Esophagus squamous epithelium (tissue), 5 donors: ENCODE results near the gene HIVEP1. TPM values are rescaled to one million over a fixed set of nuclear protein-coding genes. Genes with fewer than 3 reads are reported as not detected.

ENCODE experiments used
- DNase-seq: peaks from one replicate; lab custom pipeline; 2025; lab: John Stamatoyannopoulos, UW
- H3K27ac ChIP-seq, 4 donors: fragments of 200-600 bp; sonication (generic); one replicate each; pipeline ENCODE4 v1.5.1; 2016 to 2019; ENCODE audit warnings: mild to moderate bottlenecking in 1 of 4
- H3K27me3 ChIP-seq, 4 donors: fragments of 200-600 bp; sonication (generic); 1 replicate in 3 of 4; 2 replicates in 1 of 4; pipeline versions ENCODE4 v1.5.1 to v1.6.0; 2017 to 2021; ENCODE audit warnings: antibody characterized with exemption in 1 of 4
- H3K36me3 ChIP-seq, 3 donors: fragments of 200-600 bp; sonication (generic); one replicate each; pipeline ENCODE4 v1.5.1; 2016 to 2019
- H3K4me1 ChIP-seq, 3 donors: fragments of 200-600 bp; sonication (generic); one replicate each; pipeline ENCODE4 v1.5.1; 2017 to 2019
- H3K4me3 ChIP-seq, 4 donors: fragments of 200-600 bp; sonication (generic); 1 replicate in 3 of 4; 2 replicates in 1 of 4; pipeline ENCODE4 v1.5.1; 2016 to 2019; ENCODE audit warnings: mild to moderate bottlenecking in 2 of 4, moderate library complexity in 1 of 4
- H3K9me3 ChIP-seq, 3 donors: fragments of 200-600 bp; sonication (generic); one replicate each; pipeline ENCODE4 v1.5.1; 2016 to 2019
- POLR2A ChIP-seq, 4 donors: fragments of 450-650 bp; IDR thresholded peaks; one replicate each; pipeline ENCODE4 v1.6.1; 2017; ENCODE audit warnings: antibody characterized with exemption in 4 of 4, mild to moderate bottlenecking in 4 of 4, moderate library complexity in 3 of 4
- whole genome bisulfite sequencing, 2 donors: methylation state at CpG; one replicate each; pipeline ENCODE4 v1.1.5; 2018; 5-methylcytosine and 5-hydroxymethylcytosine counted together
- intact Hi-C: fragments of 100-400 bp; cut with DNase I; formaldehyde crosslinking; loops from one replicate; pipeline ENCODE4 v1.15.0; 2022
- total RNA-seq, 4 donors: library from RNA; depleted of rRNA; stranded (reverse); fragments of >200 nt; gene quantifications; one replicate each; pipeline ENCODE4 v1.1.0, GENCODE V29; 2016
- TF ChIP-seq, protein P1 (sequence below), 6 experiments: fragments of 450-650 bp in 4 of 6; fragments of 200-600 bp in 2 of 6; sonication (generic) in 2 of 6; IDR thresholded peaks; one replicate each; pipeline ENCODE4 v1.5.1; 2016 to 2019; ENCODE audit warnings: antibody characterized with exemption in 6 of 6, mild to moderate bottlenecking in 4 of 6, moderate library complexity in 4 of 6
- donor health status: DM: yes; HTN: yes; CAD: no.

HIVEP1 gene
- total RNA-seq, 4 donors from 2014 or later, result 11.0 to 22.3 (median 20.7) TPM

- H3K4me3 ChIP-seq, result no peak overlapping the region
- no peak overlapping the region for H3K27ac ChIP-seq
- H3K36me3 ChIP-seq, result no peaks in the 10 kb centered on the region
- TF ChIP-seq, protein P1, sequence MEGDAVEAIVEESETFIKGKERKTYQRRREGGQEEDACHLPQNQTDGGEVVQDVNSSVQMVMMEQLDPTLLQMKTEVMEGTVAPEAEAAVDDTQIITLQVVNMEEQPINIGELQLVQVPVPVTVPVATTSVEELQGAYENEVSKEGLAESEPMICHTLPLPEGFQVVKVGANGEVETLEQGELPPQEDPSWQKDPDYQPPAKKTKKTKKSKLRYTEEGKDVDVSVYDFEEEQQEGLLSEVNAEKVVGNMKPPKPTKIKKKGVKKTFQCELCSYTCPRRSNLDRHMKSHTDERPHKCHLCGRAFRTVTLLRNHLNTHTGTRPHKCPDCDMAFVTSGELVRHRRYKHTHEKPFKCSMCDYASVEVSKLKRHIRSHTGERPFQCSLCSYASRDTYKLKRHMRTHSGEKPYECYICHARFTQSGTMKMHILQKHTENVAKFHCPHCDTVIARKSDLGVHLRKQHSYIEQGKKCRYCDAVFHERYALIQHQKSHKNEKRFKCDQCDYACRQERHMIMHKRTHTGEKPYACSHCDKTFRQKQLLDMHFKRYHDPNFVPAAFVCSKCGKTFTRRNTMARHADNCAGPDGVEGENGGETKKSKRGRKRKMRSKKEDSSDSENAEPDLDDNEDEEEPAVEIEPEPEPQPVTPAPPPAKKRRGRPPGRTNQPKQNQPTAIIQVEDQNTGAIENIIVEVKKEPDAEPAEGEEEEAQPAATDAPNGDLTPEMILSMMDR (IDR thresholded peaks at IDR 0.05), result no peak
- no peak for TF ChIP-seq POLR2A (IDR thresholded peaks at IDR 0.05)
- intact Hi-C loops, result no loop called here
- 56 to 59% methylated on average over 3 of the region's 3 CpGs for WGBS, 2 donors
- H3K9me3 ChIP-seq, result peaks cover 0 to 3% (median 0%) of the 10 kb centered on the region in 3 donors
- H3K27me3 ChIP-seq, result no peaks in the 10 kb centered on the region
- DNase-seq, result no peak
- H3K4me1 ChIP-seq, result no peaks in the 10 kb centered on the region
These were observed 166.4 kb downstream of the HIVEP1 start for GRCh38 chr6:12178521-12178920.

- WGBS, 2 donors, result 93 to 96% methylated on average over 4 of the region's 4 CpGs
- no peaks in the 10 kb centered on the region for H3K27me3 ChIP-seq
- intact Hi-C loops, result no loop called here
- TF ChIP-seq, protein P1 (IDR thresholded peaks at IDR 0.05), result no peak
- TF ChIP-seq POLR2A (IDR thresholded peaks at IDR 0.05), result no peak
- H3K36me3 ChIP-seq, result no peaks in the 10 kb centered on the region
- no peaks in the 10 kb centered on the region for H3K4me1 ChIP-seq
- DNase-seq, result no peak
- H3K27ac ChIP-seq, result no peak overlapping the region
- H3K4me3 ChIP-seq, result no peak overlapping the region
- H3K9me3 ChIP-seq, result peaks cover 0 to 3% (median 0%) of the 10 kb centered on the region in 3 donors
These were observed 169.4 kb downstream of the HIVEP1 start for GRCh38 chr6:12181481-12181880.

GRCh38 chr6:12182676-12183075 lies 170.6 kb downstream of the HIVEP1 start:
- no peak overlapping the region for H3K27ac ChIP-seq
- no peak for TF ChIP-seq POLR2A (IDR thresholded peaks at IDR 0.05)
- TF ChIP-seq, protein P1 (IDR thresholded peaks at IDR 0.05), result no peak
- no peak overlapping the region for H3K4me3 ChIP-seq
- WGBS, 2 donors, result 83 to 92% methylated on average over 5 of the region's 5 CpGs
- H3K9me3 ChIP-seq, result no peaks in the 10 kb centered on the region
- H3K36me3 ChIP-seq, result no peaks in the 10 kb centered on the region
- H3K4me1 ChIP-seq, result no peaks in the 10 kb centered on the region
- intact Hi-C loops, result no loop called here
- H3K27me3 ChIP-seq, result no peaks in the 10 kb centered on the region
- DNase-seq, result no peak

- DNase-seq, result no peak
- Histone ChIP-seq H3K36me3 (no peaks in the 10 kb centered on the region), H3K4me1 (no peaks in the 10 kb centered on the region), H3K27ac (no peak overlapping the region), H3K27me3 (no peaks in the 10 kb centered on the region), H3K9me3 (no peaks in the 10 kb centered on the region), H3K4me3 (no peak overlapping the region)
- TF ChIP-seq POLR2A (IDR thresholded peaks at IDR 0.05), result no peak
- TF ChIP-seq, protein P1 (IDR thresholded peaks at IDR 0.05), result no peak
- intact Hi-C loops, result no loop called here
- 81% methylated on average over 6 of the region's 6 CpGs for WGBS, 2 donors
These were observed 173.1 kb downstream of the HIVEP1 start for GRCh38 chr6:12185081-12185673.

DNA sequence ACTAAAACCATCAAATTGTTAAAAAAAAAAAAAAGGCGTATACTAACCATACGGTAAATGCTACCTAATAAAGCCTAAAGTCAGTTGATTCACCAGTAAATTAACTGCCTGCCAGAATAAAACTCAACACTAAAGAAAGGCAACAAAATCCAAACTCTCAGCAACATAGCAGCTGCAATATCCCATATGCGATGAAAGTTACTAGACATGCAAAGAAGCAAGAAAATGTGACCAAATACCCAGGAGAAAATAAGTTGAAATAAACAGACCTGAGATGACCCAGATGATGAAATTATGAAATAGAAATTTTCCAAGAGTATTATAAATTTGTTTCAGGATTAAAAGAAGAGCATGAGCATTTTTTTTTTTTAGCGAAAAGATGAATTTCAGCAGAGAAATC lies 174.4 kb downstream of the HIVEP1 start:
- WGBS, 2 donors, result 91 to 95% methylated on average over 3 of the region's 4 CpGs
- no peaks in the 10 kb centered on the region for H3K36me3 ChIP-seq
- no peaks in the 10 kb centered on the region for H3K9me3 ChIP-seq
- DNase-seq, result no peak
- H3K4me1 ChIP-seq, result no peaks in the 10 kb centered on the region
- no peak overlapping the region for H3K27ac ChIP-seq
- TF ChIP-seq, protein P1 (IDR thresholded peaks at IDR 0.05), result no peak
- no peak for TF ChIP-seq POLR2A (IDR thresholded peaks at IDR 0.05)
- intact Hi-C loops, result no loop called here
- H3K27me3 ChIP-seq, result no peaks in the 10 kb centered on the region
- no peak overlapping the region for H3K4me3 ChIP-seq
